SIG-M5 treated with dmso at 0.1 percent for 504 hours (cell line): Measurements from ENCODE around the gene PHACTR1.

Experiments used
- DNase-seq: peaks from one replicate; lab custom pipeline; 2025; ENCODE audit not compliant: unreplicated experiment; lab: John Stamatoyannopoulos, UW

Gene PHACTR1

GRCh38 chr6:13278164-13278563 lies 561.6 kb downstream of the PHACTR1 start:
- DNase-seq: no peak

DNA sequence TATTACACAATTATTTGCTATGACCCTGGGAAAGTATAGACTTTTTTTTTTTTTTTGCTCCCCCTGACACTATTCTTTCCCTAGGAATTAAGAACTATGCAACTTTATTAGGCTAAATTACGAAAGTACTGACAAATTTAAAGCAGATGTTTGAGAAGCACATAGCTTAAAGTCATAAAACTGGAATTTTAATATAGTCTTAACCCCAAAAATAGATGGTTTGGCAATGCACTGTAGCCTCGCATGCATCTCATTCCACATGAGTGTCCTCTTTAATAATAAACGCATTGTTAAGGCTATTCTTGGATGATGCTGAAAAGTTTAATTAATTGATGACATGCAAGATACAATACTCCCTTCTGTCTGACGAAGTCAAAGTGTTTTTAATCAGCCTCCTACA lies 562.4 kb downstream of the PHACTR1 start:
- DNase-seq: no peak

DNA sequence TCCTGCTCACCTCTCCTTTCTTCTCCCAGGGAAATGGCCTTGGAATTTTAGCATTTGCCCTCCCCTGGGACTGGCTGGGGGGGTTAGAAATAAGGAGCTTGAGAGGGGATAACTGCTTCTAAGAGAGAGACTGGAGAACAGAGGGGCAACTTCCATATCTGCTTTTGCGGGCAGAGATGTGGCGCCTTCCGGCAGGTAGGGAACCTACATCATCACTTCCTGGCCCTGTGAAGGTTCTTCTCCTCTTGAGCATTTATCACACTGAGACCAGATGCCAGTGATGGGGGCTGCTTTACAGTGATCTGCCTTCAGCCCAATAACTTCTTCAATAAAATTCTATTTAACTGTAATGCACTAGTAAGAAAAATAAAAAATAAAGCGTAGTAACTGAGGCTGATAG lies 563.7 kb downstream of the PHACTR1 start:
- no peak for DNase-seq

GRCh38 chr6:13281686-13282085 lies 565.1 kb downstream of the PHACTR1 start:
- no peak for DNase-seq

- no peak for DNase-seq
These were observed 566.0 kb downstream of the PHACTR1 start for GRCh38 chr6:13282393-13283069.

GRCh38 chr6:13283331-13283730 lies 566.8 kb downstream of the PHACTR1 start:
- no peak for DNase-seq

DNA sequence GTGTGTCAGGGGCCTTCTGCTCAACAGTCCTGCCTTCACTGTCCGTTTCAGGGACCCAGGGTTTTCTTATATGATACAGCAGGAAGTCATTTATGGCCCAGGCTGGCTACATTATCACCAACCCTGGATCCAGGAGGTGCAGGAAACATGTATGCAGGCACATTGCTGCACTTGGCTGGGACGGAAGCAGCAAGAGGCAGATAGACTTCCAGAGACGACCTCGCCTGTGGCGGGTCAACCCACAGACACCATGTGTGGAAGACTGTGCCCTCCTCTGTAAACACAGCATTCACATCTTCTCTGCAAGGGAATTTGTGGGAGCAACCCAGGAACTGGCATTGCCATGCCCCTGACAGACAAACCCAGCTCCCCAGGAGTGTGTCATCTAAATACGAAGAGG lies 568.1 kb downstream of the PHACTR1 start:
- no peak for DNase-seq

GRCh38 chr6:13285705-13286104 lies 569.1 kb downstream of the PHACTR1 start:
- DNase-seq: no peak

GRCh38 chr6:13286181-13286580 lies 569.6 kb downstream of the PHACTR1 start:
- DNase-seq: peak; percentile 29

DNA sequence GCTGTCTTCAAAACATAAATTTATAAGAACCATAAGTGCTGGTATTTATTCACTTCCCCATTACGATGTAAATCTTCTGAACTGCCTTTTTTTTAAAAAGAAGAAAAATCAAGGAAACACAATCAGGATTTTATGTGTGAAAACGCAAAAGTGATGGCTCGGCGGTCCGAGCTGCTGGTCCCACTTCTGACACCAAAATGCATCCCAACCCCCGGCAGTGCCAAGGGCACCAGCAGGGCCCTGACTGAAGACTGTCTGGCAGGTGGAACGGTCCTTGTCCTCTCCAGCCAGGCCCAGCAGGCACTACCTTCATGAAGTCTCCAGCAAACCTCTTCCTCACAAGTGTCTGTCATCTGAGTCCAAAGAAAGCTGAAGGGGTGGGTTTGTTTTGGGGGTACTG lies 570.5 kb downstream of the PHACTR1 start:
- no peak for DNase-seq

DNA sequence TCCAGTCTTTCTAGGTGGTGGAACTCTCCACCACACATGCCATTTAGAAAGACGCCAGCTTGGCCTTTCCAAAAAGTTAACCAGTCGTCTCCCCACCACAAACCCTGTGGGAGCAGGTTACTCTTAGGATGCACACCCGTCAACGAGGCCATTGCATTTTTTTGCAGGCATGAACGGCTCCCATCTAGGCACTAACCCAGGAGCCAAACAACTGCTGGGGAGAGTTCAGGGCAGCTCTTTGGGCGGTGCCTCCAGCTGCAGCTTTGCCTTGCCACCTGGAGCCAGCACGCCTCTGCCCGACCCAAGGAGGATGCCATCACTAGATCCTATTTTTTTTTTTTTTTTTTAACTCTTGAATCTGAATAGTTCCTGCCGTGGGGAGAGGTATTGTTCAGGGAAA lies 571.9 kb downstream of the PHACTR1 start:
- no peak for DNase-seq

DNA sequence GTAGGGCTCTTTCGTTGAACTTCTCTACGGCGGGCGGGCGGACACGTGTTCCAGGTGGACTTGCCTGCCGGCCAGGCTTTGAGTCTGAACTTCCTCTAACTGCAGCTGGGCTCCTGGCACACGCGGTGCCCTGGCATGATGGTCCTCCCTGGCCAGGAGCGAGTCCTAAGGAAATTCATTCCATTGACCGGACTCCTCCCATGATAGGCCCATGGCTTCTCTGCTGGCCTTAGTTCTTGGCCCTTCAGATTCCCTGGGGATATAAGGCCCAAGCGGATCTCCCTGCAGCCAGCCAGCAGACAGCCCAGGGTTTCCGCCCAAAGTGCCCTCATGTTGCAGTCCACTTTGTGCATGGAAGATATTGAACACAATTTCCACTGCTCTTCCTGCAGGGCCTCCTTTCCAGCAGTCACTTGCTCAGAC lies 572.4 kb downstream of the PHACTR1 start:
- DNase-seq: no peak

DNA sequence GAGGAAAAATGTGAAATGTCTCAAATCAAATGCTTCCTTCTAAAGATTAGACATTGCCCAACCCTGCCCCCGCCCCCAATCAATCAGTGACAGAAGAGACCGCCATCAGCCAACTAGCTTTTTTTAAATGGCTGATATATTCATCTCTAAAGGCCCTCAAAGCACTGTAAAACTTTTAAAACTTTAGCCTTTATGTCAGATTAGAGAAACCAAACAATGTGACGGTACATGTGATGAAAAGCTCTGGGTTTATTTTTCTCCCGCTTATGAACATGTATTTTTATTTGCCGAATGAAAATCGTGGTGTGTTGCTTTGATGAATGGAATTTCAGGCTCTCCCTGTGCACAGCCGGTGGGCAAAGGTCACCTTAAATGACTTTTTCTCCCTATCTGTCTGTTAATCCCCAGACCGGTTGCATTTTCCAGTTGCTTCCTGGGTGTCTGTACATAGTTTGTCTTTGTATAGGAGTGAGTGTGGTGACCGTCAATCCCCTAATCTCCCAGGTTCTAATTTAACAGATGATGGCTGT lies 573.3 kb downstream of the PHACTR1 start:
- no peak for DNase-seq

GRCh38 chr6:13290335-13290734 lies 573.8 kb downstream of the PHACTR1 start:
- DNase-seq: no peak

DNA sequence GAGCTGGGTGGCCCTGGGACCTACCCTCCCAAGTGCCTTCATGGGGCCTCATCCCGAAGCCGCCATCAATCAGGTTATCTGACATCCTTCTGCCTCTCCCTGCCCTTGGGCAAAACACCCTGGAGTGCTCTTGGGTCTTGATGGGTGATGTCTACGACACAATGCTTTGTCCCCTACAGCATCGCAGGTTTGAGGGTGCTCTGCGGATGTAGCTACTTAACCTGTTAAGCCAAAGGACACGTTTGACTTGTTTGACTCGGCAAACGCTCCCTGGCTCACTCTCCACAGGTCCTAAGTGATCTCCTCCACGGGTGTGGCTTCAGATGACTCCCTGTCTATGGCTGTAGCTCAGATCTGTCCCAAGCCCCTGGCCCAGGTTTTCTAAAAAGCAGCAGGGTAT lies 576.2 kb downstream of the PHACTR1 start:
- DNase-seq: no peak

- no peak for DNase-seq
These were observed 578.0 kb downstream of the PHACTR1 start for GRCh38 chr6:13294499-13295069.

DNA sequence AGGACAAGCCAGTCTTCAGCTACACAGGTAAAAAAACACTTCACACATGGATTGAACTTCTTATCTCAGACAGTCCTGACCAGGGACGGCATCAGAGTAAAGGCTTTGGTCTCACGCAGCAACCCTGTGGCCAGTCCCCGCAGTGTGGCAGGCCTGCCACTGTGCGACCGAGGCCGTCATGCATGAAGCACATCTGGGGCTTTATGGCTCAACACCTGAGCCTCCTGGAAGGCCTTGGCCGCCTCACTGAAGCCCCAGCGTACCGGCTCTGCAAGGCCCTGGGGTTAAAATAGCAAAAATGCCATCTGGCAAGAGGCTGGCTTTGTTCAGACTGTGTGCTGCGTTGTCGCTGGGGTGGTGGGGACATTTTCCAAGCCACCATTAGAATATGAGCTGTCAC lies 579.0 kb downstream of the PHACTR1 start:
- no peak for DNase-seq

GRCh38 chr6:13296536-13296997 lies 580.0 kb downstream of the PHACTR1 start:
- no peak for DNase-seq

GRCh38 chr6:13297391-13297790 lies 580.8 kb downstream of the PHACTR1 start:
- no peak for DNase-seq

DNA sequence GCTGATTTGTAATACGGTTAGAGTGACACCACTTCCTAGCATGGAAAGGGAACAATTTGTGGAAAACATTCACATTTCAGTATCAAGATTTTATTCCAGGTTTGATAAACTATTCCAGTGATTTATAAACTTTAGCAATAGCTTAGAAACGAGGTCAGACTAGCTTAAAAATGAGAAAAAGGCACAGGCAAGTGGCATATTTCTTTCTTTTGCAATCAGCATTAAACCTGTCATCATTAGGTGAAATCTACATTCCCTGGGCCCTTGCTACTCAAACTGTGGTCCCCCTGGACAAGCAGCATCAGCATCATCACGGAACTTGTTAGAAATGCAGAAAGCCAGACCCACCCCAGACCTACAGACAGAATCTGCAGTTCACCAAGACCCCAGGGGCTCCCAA lies 581.9 kb downstream of the PHACTR1 start:
- DNase-seq: no peak

DNA sequence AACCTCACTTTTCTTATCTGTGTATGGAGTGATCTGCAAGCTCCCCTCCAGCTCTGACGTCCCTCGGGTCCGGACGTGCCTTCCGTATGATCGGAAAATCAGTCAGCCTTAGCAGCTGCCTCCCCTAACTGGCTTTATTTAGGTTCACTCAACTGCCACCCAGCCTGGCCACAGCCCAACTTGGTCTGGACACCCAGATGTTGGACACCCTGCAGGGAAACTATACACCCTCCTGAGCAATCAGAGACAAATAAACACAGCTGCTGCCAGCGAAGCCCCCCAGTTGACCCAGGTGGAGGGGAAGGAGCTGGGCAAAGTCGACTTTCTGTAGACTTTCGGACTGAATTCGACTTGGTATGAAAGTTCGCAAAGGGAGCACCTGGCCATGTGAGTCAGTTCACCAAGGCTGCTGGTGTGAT lies 582.8 kb downstream of the PHACTR1 start:
- DNase-seq: no peak

- no peak for DNase-seq
These were observed 583.4 kb downstream of the PHACTR1 start for GRCh38 chr6:13299918-13300317.
